NCI-H2196 treated with DMSO at 0.1 percent for 48 hours (cell line): Measurements from ENCODE around the gene HMGCLL1.

Experiments
- DNase-seq: peaks from one replicate; lab custom pipeline; 2025; ENCODE audit not compliant: unreplicated experiment; lab: John Stamatoyannopoulos, UW

The HMGCLL1 gene

GRCh38 chr6:55447891-55448290 is 131.1 kb downstream of the HMGCLL1 start:
- DNase-seq, result no peak

GRCh38 chr6:55445648-55446204 is 133.3 kb downstream of the HMGCLL1 start:
- DNase-seq, result no peak

- DNase-seq, result no peak
These were observed 135.5 kb downstream of the HMGCLL1 start for GRCh38 chr6:55443238-55444134.

- DNase-seq, result no peak
These were observed 140.8 kb downstream of the HMGCLL1 start for GRCh38 chr6:55438203-55438602.

- DNase-seq, result no peak
These were observed 141.9 kb downstream of the HMGCLL1 start for GRCh38 chr6:55437141-55437540.

GRCh38 chr6:55433446-55434130 is 145.4 kb downstream of the HMGCLL1 start:
- no peak for DNase-seq

GRCh38 chr6:55423933-55424332 is 155.1 kb downstream of the HMGCLL1 start:
- no peak for DNase-seq

GRCh38 chr6:55410674-55411073 is 168.3 kb downstream of the HMGCLL1 start:
- DNase-seq, result no peak

GRCh38 chr6:55405474-55406235 is 173.3 kb downstream of the HMGCLL1 start:
- no peak for DNase-seq

- DNase-seq, result no peak
These were observed 179.6 kb downstream of the HMGCLL1 start for GRCh38 chr6:55399351-55399750.

GRCh38 chr6:55397986-55398385 is 181.0 kb downstream of the HMGCLL1 start:
- DNase-seq, result no peak

GRCh38 chr6:55395871-55396270 is 183.1 kb downstream of the HMGCLL1 start:
- DNase-seq, result no peak

GRCh38 chr6:55388211-55388610 is 190.8 kb downstream of the HMGCLL1 start:
- DNase-seq, result no peak
